Neural cell (in vitro differentiated cells): ENCODE results near the gene RPUSD2. TPM values are rescaled to one million over a fixed set of nuclear protein-coding genes. Genes with fewer than 3 reads are reported as not detected.

Experiments
- H2AFZ ChIP-seq: fragments of 200-600, 300-800 bp; sonication (generic), shearing (Covaris generic); 2 replicates; pipeline ENCODE4 v1.6.0; 2014; ENCODE audit warnings: low read depth, mild to moderate bottlenecking, antibody characterized with exemption, low read length, moderate library complexity
- H3F3A ChIP-seq: fragments of 200-600 bp; shearing (Covaris generic); 2 replicates; pipeline ENCODE4 v1.6.1; 2016; ENCODE audit warnings: mild to moderate bottlenecking, moderate library complexity, mixed read lengths, antibody characterized with exemption, low read length; ENCODE audit not compliant: insufficient read depth, poor library complexity, severe bottlenecking
- H3K27ac ChIP-seq: fragments of 200-600, 300-800 bp; sonication (generic), shearing (Covaris generic); 2 replicates; pipeline ENCODE4 v1.5.1; 2014; ENCODE audit warnings: mild to moderate bottlenecking, low read length, moderate library complexity
- H3K27me3 ChIP-seq: fragments of 300-800, 200-600 bp; sonication (generic), shearing (Covaris generic); 2 replicates; pipeline ENCODE4 v1.6.0; 2014; ENCODE audit warnings: mild to moderate bottlenecking, low read depth, low read length, moderate library complexity; ENCODE audit not compliant: insufficient read depth
- H3K36me3 ChIP-seq: fragments of 300-800, 200-600 bp; sonication (generic), shearing (Covaris generic); 2 replicates; pipeline ENCODE4 v1.5.1; 2014; ENCODE audit warnings: mild to moderate bottlenecking, antibody characterized with exemption, low read length, moderate library complexity; ENCODE audit not compliant: insufficient read depth
- H3K4me2 ChIP-seq: fragments of 300-800, 200-600 bp; sonication (generic), shearing (Covaris generic); 2 replicates; pipeline ENCODE4 v1.6.0; 2014; ENCODE audit warnings: mild to moderate bottlenecking, low read length
- H3K4me3 ChIP-seq: fragments of 300-800, 200-600 bp; sonication (generic), shearing (Covaris generic); 2 replicates; pipeline ENCODE4 v1.5.1; 2014; ENCODE audit warnings: mild to moderate bottlenecking, low read length, moderate library complexity
- H3K79me2 ChIP-seq: fragments of 200-600 bp; shearing (Covaris generic); replicated peaks from 2 replicates; pipeline ENCODE4 v1.6.0; 2014; ENCODE audit warnings: mild to moderate bottlenecking, low read length, moderate library complexity; ENCODE audit not compliant: insufficient read depth
- H3K9ac ChIP-seq: fragments of 300-800, 200-600 bp; sonication (generic), shearing (Covaris generic); 2 replicates; pipeline ENCODE4 v1.6.1; 2016; ENCODE audit warnings: mild to moderate bottlenecking, low read length, mixed read lengths
- H3K9me2 ChIP-seq: fragments of 200-600 bp; shearing (Covaris generic); 2 replicates; pipeline ENCODE4 v1.6.1; 2016; ENCODE audit warnings: mild to moderate bottlenecking, low read length, mixed read lengths; ENCODE audit not compliant: insufficient read depth
- H3K9me3 ChIP-seq: fragments of 200-600, 300-800 bp; sonication (generic), shearing (Covaris generic); 2 replicates; pipeline ENCODE4 v1.6.1; 2016; ENCODE audit warnings: mild to moderate bottlenecking, mixed run types, low read length, moderate library complexity, mixed read lengths
- H4K20me1 ChIP-seq: fragments of 200-600 bp; shearing (Covaris generic); 2 replicates; pipeline ENCODE4 v1.6.1; 2016; ENCODE audit warnings: mild to moderate bottlenecking, mixed run types; ENCODE audit not compliant: insufficient read depth
- EP300 ChIP-seq: fragments of 450-650 bp; conservative IDR thresholded peaks from 2 replicates; pipeline ENCODE4 v1.6.1; 2014; ENCODE audit warnings: antibody characterized with exemption, mild to moderate bottlenecking, moderate library complexity; ENCODE audit not compliant: poor library complexity, severe bottlenecking
- EZH2 ChIP-seq: fragments of 200-600, 300-800 bp; shearing (Covaris generic), sonication (generic); IDR thresholded peaks from 2 replicates; pipeline ENCODE4 v1.6.1; 2014; ENCODE audit warnings: antibody characterized with exemption, low read length, borderline replicate concordance, mild to moderate bottlenecking; ENCODE audit not compliant: insufficient read depth, poor library complexity, severe bottlenecking
- MXI1 ChIP-seq: fragments of 450-650 bp; conservative IDR thresholded peaks from 2 replicates; pipeline ENCODE4 v1.6.1; 2014; ENCODE audit warnings: antibody characterized with exemption, mild to moderate bottlenecking; ENCODE audit not compliant: poor library complexity, severe bottlenecking
- POLR2AphosphoS5 ChIP-seq: IDR thresholded peaks from 2 replicates; pipeline ENCODE4 v1.6.1; 2012
- RAD21 ChIP-seq: fragments of 450-650 bp; conservative IDR thresholded peaks from 2 replicates; pipeline ENCODE4 v1.6.1; 2014; ENCODE audit warnings: antibody characterized with exemption, mild to moderate bottlenecking, moderate library complexity
- SMC3 ChIP-seq: fragments of 450-650 bp; conservative IDR thresholded peaks from 2 replicates; pipeline ENCODE4 v1.6.1; 2014; ENCODE audit warnings: antibody characterized with exemption, mild to moderate bottlenecking, moderate library complexity; ENCODE audit not compliant: poor library complexity
- TAF1 ChIP-seq: IDR thresholded peaks from 2 replicates; pipeline ENCODE4 v1.6.1; 2012; ENCODE audit warnings: low read depth
- polyA plus RNA-seq: library from polyadenylated mRNA; depleted of rRNA; stranded (reverse); fragments of >200 nt; gene quantifications from 2 replicates; pipeline ENCODE4 v1.2.3, GENCODE V29; 2014
- TF ChIP-seq, protein P1 (sequence below): IDR thresholded peaks from 2 replicates; pipeline ENCODE4 v1.6.1; 2012; ENCODE audit warnings: borderline replicate concordance
- TF ChIP-seq, protein P2 (sequence below): fragments of 450-650 bp; IDR thresholded peaks from 2 replicates; pipeline ENCODE4 v1.5.1; 2014; ENCODE audit warnings: antibody characterized with exemption, mild to moderate bottlenecking, moderate library complexity; ENCODE audit not compliant: poor library complexity, severe bottlenecking

RPUSD2 gene
- polyA plus RNA-seq, 1 donor from 2014 or later = 13.2 TPM

DNA sequence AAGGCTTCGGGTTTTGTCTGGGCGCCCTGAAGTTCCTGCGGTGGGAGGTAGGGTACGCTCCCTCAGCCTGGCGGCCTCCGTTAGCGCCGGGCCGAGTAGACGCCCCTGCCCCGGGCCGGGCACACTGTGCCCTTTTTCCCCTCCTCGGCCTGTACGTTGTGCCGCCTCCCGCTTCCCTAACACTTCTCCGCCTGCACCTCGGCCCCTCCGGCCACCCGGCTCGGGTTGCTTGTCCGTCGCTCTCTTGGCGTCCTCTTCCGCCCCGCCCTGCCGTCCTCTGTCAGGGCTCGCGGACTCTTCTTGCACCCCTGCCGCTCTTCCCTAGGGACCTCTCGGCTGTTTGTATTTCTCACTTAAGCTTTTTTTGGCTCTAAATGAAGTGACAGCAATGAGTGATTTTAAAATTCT, 25.3 kb downstream of the RPUSD2 start:
- Histone ChIP-seq H3F3A (peaks cover 4% of the 10 kb centered on the region), H3K27me3 (no peaks in the 10 kb centered on the region), H3K36me3 (no peaks in the 10 kb centered on the region), H4K20me1 (no peaks in the 10 kb centered on the region), H3K4me3 (peak overlapping the region; percentile 85), H3K9me3 (no peaks in the 10 kb centered on the region), H2AFZ (peak overlapping the region; percentile 15), H3K4me2 (peak overlapping the region; percentile 89), H3K79me2 (no peaks in the 10 kb centered on the region), H3K9me2 (no peaks in the 10 kb centered on the region), H3K27ac (no peak overlapping the region), H3K9ac (peak overlapping the region; percentile 22)
- TF ChIP-seq TAF1 = no peak
- TF ChIP-seq EP300 = no peak
- TF ChIP-seq MXI1 = no peak

DNA sequence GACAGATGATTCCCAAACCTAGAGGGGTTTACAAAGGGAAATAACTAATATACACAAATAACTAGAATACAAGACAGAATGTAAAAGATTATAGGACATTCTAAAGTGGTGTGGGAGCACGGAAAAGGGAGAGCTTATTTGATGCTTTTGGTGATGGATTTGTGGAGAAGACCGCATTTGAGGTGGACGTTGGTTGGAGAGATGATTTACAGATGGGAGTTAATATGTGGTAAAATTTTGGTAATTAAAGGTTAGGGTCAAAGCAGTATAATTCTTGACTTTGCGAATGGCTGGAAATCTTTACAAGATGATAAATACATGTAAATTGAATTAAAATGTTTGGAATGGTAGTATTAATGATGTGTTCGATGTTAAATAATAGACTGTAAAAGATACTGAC, 26.1 kb downstream of the RPUSD2 start:
- H3K27ac ChIP-seq = no peak overlapping the region
- H3K9me3 ChIP-seq = no peaks in the 10 kb centered on the region

DNA sequence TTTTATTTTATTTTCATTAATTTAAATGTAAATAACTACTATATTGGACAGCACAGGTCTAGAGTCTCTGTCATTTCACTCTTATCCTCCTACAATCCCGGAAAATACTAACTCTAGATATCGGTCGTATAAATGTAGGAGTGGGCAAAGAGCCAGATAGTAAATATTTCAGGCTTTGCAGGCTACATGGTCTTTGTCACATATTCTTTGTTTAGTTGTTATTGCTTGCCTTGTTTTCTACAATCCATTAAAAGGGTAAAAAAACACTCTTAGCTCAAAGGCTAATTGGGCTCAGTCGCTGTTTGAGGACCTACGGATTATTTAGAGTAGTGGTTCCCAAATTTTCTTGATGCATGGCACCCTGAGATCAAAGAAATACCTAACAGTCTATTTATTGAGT, 26.7 kb downstream of the RPUSD2 start:
- TF ChIP-seq, protein P1, sequence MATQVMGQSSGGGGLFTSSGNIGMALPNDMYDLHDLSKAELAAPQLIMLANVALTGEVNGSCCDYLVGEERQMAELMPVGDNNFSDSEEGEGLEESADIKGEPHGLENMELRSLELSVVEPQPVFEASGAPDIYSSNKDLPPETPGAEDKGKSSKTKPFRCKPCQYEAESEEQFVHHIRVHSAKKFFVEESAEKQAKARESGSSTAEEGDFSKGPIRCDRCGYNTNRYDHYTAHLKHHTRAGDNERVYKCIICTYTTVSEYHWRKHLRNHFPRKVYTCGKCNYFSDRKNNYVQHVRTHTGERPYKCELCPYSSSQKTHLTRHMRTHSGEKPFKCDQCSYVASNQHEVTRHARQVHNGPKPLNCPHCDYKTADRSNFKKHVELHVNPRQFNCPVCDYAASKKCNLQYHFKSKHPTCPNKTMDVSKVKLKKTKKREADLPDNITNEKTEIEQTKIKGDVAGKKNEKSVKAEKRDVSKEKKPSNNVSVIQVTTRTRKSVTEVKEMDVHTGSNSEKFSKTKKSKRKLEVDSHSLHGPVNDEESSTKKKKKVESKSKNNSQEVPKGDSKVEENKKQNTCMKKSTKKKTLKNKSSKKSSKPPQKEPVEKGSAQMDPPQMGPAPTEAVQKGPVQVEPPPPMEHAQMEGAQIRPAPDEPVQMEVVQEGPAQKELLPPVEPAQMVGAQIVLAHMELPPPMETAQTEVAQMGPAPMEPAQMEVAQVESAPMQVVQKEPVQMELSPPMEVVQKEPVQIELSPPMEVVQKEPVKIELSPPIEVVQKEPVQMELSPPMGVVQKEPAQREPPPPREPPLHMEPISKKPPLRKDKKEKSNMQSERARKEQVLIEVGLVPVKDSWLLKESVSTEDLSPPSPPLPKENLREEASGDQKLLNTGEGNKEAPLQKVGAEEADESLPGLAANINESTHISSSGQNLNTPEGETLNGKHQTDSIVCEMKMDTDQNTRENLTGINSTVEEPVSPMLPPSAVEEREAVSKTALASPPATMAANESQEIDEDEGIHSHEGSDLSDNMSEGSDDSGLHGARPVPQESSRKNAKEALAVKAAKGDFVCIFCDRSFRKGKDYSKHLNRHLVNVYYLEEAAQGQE = no peak
- TF ChIP-seq TAF1 (no peak), SMC3 (no peak), MXI1 (no peak), RAD21 (no peak), EP300 (no peak), EZH2 (no peak), POLR2AphosphoS5 (no peak)
- TF ChIP-seq, protein P2, sequence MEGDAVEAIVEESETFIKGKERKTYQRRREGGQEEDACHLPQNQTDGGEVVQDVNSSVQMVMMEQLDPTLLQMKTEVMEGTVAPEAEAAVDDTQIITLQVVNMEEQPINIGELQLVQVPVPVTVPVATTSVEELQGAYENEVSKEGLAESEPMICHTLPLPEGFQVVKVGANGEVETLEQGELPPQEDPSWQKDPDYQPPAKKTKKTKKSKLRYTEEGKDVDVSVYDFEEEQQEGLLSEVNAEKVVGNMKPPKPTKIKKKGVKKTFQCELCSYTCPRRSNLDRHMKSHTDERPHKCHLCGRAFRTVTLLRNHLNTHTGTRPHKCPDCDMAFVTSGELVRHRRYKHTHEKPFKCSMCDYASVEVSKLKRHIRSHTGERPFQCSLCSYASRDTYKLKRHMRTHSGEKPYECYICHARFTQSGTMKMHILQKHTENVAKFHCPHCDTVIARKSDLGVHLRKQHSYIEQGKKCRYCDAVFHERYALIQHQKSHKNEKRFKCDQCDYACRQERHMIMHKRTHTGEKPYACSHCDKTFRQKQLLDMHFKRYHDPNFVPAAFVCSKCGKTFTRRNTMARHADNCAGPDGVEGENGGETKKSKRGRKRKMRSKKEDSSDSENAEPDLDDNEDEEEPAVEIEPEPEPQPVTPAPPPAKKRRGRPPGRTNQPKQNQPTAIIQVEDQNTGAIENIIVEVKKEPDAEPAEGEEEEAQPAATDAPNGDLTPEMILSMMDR = no peak
- Histone ChIP-seq H3F3A (peaks cover 4% of the 10 kb centered on the region), H3K4me2 (no peak overlapping the region), H3K27ac (no peak overlapping the region), H2AFZ (no peak overlapping the region), H3K27me3 (no peaks in the 10 kb centered on the region), H3K9ac (no peak overlapping the region), H3K9me2 (no peaks in the 10 kb centered on the region), H4K20me1 (no peaks in the 10 kb centered on the region), H3K4me3 (no peak overlapping the region), H3K79me2 (no peaks in the 10 kb centered on the region), H3K9me3 (no peaks in the 10 kb centered on the region), H3K36me3 (no peaks in the 10 kb centered on the region)

More for the DNA sequence above, 26.1 kb downstream of the RPUSD2 start:
- H2AFZ ChIP-seq = no peak overlapping the region
- H3K9ac ChIP-seq = peak overlapping the region; percentile 22
- peak overlapping the region; percentile 85 for H3K4me3 ChIP-seq
- no peaks in the 10 kb centered on the region for H3K27me3 ChIP-seq
- no peaks in the 10 kb centered on the region for H4K20me1 ChIP-seq
- no peaks in the 10 kb centered on the region for H3K36me3 ChIP-seq
- H3F3A ChIP-seq = peaks cover 4% of the 10 kb centered on the region
- TF ChIP-seq MXI1 = no peak
- TF ChIP-seq EZH2 = no peak
- TF ChIP-seq, protein P2 = no peak
- TF ChIP-seq TAF1 = no peak
- peak overlapping the region; percentile 89 for H3K4me2 ChIP-seq
- no peaks in the 10 kb centered on the region for H3K79me2 ChIP-seq
- no peaks in the 10 kb centered on the region for H3K9me2 ChIP-seq
